HepG2 (cell line): ENCODE measurements around the gene KCNQ1OT1. TPM values are rescaled to one million over a fixed set of nuclear protein-coding genes. Genes with fewer than 3 reads are reported as not detected.

ENCODE experiments used
- ATAC-seq: fragments of 200-7000 bp; cut with Tn5 transposase; 3 replicates; pipeline ENCODE4 v1.9.1; 2020; ENCODE audit warnings: mild to moderate bottlenecking, moderate library complexity
- BruUV-seq: library from RNA; stranded (reverse); fragments of 400-500 nt; replicated peaks from 2 replicates; lab custom pipeline; 2021; lab: Mats Ljungman, UMichigan
- CTCF ChIA-PET: fragments of 300-600 bp; formaldehyde crosslinking; extraction: SDS; loops from one replicate; lab custom pipeline; 2021; ENCODE audit warnings: low total read pairs, inconsistent platforms, low intra/inter-chr PET ratio; lab: Yijun Ruan, JAX
- POLR2A ChIA-PET: fragments of 350-600 bp; sonication (Branson Sonifier 250); formaldehyde crosslinking; loops from one replicate; lab custom pipeline; 2020; ENCODE audit warnings: antibody characterized with exemption, inconsistent platforms; lab: Yijun Ruan, JAX
- DNase-seq: peaks from one replicate; pipeline ENCODE4 v3.0.0-alpha.2; 2015; ENCODE audit warnings: low spot score
- FAIRE-seq: peaks from 3 replicates; lab custom pipeline; 2011; peaks lifted over from hg19 to GRCh38; lab: Jason Lieb, UNC
- H2AFZ ChIP-seq: one replicate; pipeline ENCODE4 v1.6.1; 2011; ENCODE audit warnings: low read length, inconsistent platforms
- H3K27ac ChIP-seq: fragments of 300-600 bp; 3 replicates; pipeline ENCODE4 v1.8.0; 2011; ENCODE audit warnings: mixed run types, mild to moderate bottlenecking, mixed read lengths, low read length, inconsistent platforms; ENCODE audit not compliant: insufficient read depth; ENCODE audit errors: extremely low read length
- H3K27me3 ChIP-seq, 2 experiments: fragments of 200-600 bp in 1 of 2; 2 replicates in 1 of 2; 3 replicates in 1 of 2; pipeline versions ENCODE4 v1.6.0 to v1.8.0; 2011; ENCODE audit warnings: low read length in 2 of 2, mild to moderate bottlenecking in 2 of 2, moderate library complexity in 2 of 2, inconsistent platforms in 1 of 2; ENCODE audit not compliant: insufficient read depth in 2 of 2, control insufficient read depth in 1 of 2
- H3K36me3 ChIP-seq, 2 experiments: fragments of 200-600 bp in 1 of 2; replicated peaks in 1 of 2; 2 replicates in 1 of 2; 3 replicates in 1 of 2; pipeline versions ENCODE4 v1.5.1 to v1.8.0; 2011; ENCODE audit warnings: low read length in 2 of 2, inconsistent platforms in 1 of 2; ENCODE audit not compliant: insufficient read depth in 2 of 2, control insufficient read depth in 1 of 2
- H3K4me1 ChIP-seq: 2 replicates; pipeline ENCODE4 v1.5.1; 2012; ENCODE audit warnings: low read length, inconsistent platforms; ENCODE audit not compliant: insufficient read depth
- H3K4me2 ChIP-seq: 2 replicates; pipeline ENCODE4 v1.6.0; 2011; ENCODE audit warnings: low read depth, low read length, inconsistent platforms
- H3K4me3 ChIP-seq, 3 experiments: fragments of 200-600 bp in 1 of 3; sonication (generic), shearing (Covaris generic) in 1 of 3; replicated peaks in 1 of 3; 2 replicates each; pipeline ENCODE4 v1.5.1; 2011 to 2016; ENCODE audit warnings: low read length in 3 of 3, inconsistent platforms in 2 of 3, low read depth in 2 of 3, mild to moderate bottlenecking in 2 of 3, control low read depth in 1 of 3, mixed read lengths in 1 of 3; ENCODE audit not compliant: insufficient read depth in 1 of 3
- H3K79me2 ChIP-seq: one replicate; pipeline ENCODE4 v1.6.1; 2011; ENCODE audit warnings: low read length, inconsistent platforms; ENCODE audit not compliant: insufficient read depth
- H3K9ac ChIP-seq: 2 replicates; pipeline ENCODE4 v1.6.0; 2011; ENCODE audit warnings: mild to moderate bottlenecking, low read depth, low read length, inconsistent platforms; ENCODE audit not compliant: insufficient read depth
- H3K9me3 ChIP-seq: 2 replicates; pipeline ENCODE4 v1.5.1; 2012; ENCODE audit warnings: mild to moderate bottlenecking, low read length
- H4K20me1 ChIP-seq: 2 replicates; pipeline ENCODE4 v1.6.0; 2011; ENCODE audit warnings: inconsistent platforms, mild to moderate bottlenecking, low read length, moderate library complexity; ENCODE audit not compliant: insufficient read depth
- KDM5B ChIP-seq: sonication (generic); formaldehyde crosslinking; IDR thresholded peaks from 2 replicates; pipeline ENCODE4 v1.4.0; 2020; ENCODE audit warnings: missing genetic modification reagents, mild to moderate bottlenecking, borderline replicate concordance
- MNT ChIP-seq: fragments of 450-650 bp; IDR thresholded peaks from 2 replicates; pipeline ENCODE4 v1.6.1; 2016
- WGBS: methylation state at CpG from one replicate; pipeline ENCODE4 v1.1.6; 2017; ENCODE audit warnings: low lambda C conversion rate; 5-methylcytosine and 5-hydroxymethylcytosine counted together
- in situ Hi-C: cut with HindIII; loops from 2 replicates; pipeline ENCODE4 v1.10.0; 2017; ENCODE audit warnings: low pct_unique_long_range_greater_than_20kb; ENCODE audit not compliant: extremely low pct_ligation_motif_present
- intact Hi-C: fragments of 100-400 bp; cut with micrococcal nuclease; formaldehyde crosslinking; loops from one replicate; pipeline ENCODE4 v1.10.0; 2022; ENCODE audit not compliant: unreplicated experiment
- polyA plus RNA-seq, 8 experiments: library from polyadenylated mRNA; depleted of rRNA in 3 of 8; stranded (reverse) in 7 of 8; unstranded in 1 of 8; fragments of >200 nt; fragmentation: Illumina TruSeq in 4 of 8; extraction: Trizol in 4 of 8; gene quantifications; 2 replicates each; pipeline versions ENCODE4 v1.2.1 to v1.2.3, GENCODE V29; 2011 to 2016; ENCODE audit warnings: low read depth in 4 of 8, missing spikeins in 1 of 8, mixed read lengths in 1 of 8; ENCODE audit not compliant: insufficient read depth in 1 of 8
- total RNA-seq, 5 experiments: library from RNA; depleted of rRNA; stranded (reverse); fragments of >200 nt; fragmentation: Illumina TruSeq; extraction: Trizol; gene quantifications; 2 replicates each; pipeline ENCODE4 v1.2.3, GENCODE V29; 2016; ENCODE audit warnings: low read depth in 1 of 5
- TF ChIP-seq, protein P1 (sequence below), 2 experiments: sonication (generic) in 1 of 2; formaldehyde crosslinking in 1 of 2; IDR thresholded peaks; 2 replicates each; pipeline versions ENCODE4 v1.5.1 to v1.6.1; 2011 to 2020; ENCODE audit warnings: borderline replicate concordance in 1 of 2, low read depth in 1 of 2, low read length in 1 of 2, mild to moderate bottlenecking in 1 of 2, missing genetic modification reagents in 1 of 2, moderate library complexity in 1 of 2

KCNQ1OT1 gene
- total and polyA plus RNA-seq, 2 of the 13 experiments (the other 11 are each of a cell fraction or from before 2014, with no cell fraction given): 1.3 to 18.9 TPM

DNA sequence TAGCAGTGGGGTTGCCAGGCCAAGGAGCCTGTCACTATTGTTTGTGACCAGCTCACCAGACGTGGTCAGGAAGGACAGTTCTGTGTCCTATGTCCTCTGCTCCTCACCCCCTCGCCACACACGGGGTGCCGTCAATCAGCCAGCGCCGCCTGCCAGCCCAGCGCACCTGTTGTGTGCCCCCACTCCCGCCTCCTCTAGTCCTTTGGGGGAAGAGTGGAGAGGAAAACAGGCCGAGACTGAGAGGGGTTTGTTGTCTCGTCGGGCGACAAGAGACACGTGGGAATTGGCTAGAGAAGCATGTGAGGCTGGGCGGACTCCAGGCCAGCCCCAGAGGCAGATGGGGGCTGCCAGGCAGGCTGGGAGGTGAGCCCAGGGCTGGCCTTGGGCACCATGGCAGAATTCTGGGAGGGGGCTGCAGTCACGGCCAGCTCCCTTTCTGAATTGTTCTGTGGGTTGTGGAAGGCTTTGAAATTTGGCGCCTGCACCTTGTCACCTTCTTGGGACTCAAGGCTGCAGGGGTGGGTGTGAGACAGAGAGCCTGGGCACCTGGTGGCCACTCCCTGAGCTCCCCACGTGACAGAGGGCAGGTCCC is 3.1 kb upstream of the KCNQ1OT1 start:
- H3K9ac ChIP-seq: no peak overlapping the region
- H3K27me3 ChIP-seq: peaks cover 2 to 12% of the 10 kb centered on the region in 2 experiments; a peak in 3 of 5 replicates
- H3K9me3 ChIP-seq: 0 out of 2 replicates have a peak, but pooled peaks cover 5% of the 10 kb centered on the region
- H3K4me3 ChIP-seq: peak overlapping the region in 1 of 3 experiments; percentile 24; a peak in 1 of 6 replicates
- in situ Hi-C loops (no loop called here), intact Hi-C loops (no loop called here)
- BruUV-seq: no TSS peak
- H2AFZ ChIP-seq: no peak overlapping the region
- TF ChIP-seq MNT (peak; percentile 55; the same call in 1 of the 2 replicates), KDM5B (CRISPR knock-in tag) (no peak)
- TF ChIP-seq, protein P1, sequence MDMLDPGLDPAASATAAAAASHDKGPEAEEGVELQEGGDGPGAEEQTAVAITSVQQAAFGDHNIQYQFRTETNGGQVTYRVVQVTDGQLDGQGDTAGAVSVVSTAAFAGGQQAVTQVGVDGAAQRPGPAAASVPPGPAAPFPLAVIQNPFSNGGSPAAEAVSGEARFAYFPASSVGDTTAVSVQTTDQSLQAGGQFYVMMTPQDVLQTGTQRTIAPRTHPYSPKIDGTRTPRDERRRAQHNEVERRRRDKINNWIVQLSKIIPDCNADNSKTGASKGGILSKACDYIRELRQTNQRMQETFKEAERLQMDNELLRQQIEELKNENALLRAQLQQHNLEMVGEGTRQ (IDR thresholded peaks at IDR 0.05; ENCODE audit: low read depth, low read length): peak; percentile 42; the same call in 1 of the 2 replicates
- TF ChIP-seq, protein P1 (CRISPR knock-in tag; IDR thresholded peaks at IDR 0.05; ENCODE audit: borderline replicate concordance): peak; percentile 36; the same call in 1 of the 2 replicates
- 93% methylated on average over 13 of the region's 17 CpGs for WGBS
- peaks cover 35% of the 10 kb centered on the region for H3K4me1 ChIP-seq
- peak overlapping the region; percentile 45 for H3K4me2 ChIP-seq
- peaks cover 25% of the 10 kb centered on the region for H3K79me2 ChIP-seq
- ChIA-PET CTCF (no interaction called here), POLR2A (interaction anchor here (0.9 to 3.4 kb wide), 5 partner anchors 12 to 27 kb away, joined by 3 to 72 read pairs (median 3); no protein-coding TSS in a partner anchor)
- no peak for FAIRE-seq
- no peaks in the 10 kb centered on the region for H3K36me3 ChIP-seq
- peaks cover 14% of the 10 kb centered on the region for H4K20me1 ChIP-seq
- H3K27ac ChIP-seq: no peak overlapping the region
- DNase-seq: no peak
- no peak for ATAC-seq
